Loucy (cell line): ENCODE results near the gene SMTNL2.

Source experiments
- H2AFZ ChIP-seq: fragments of 200-600 bp; sonication (generic); 2 replicates; pipeline ENCODE4 v1.6.0; 2016; ENCODE audit warnings: antibody characterized with exemption, mild to moderate bottlenecking, low read length, moderate library complexity
- H3F3A ChIP-seq: fragments of 200-600 bp; 2 replicates; pipeline ENCODE4 v1.6.0; 2016; ENCODE audit warnings: antibody characterized with exemption, low read depth, mild to moderate bottlenecking
- H3K27me3 ChIP-seq: fragments of 200-600 bp; sonication (generic); 2 replicates; pipeline ENCODE4 v1.6.1; 2014; ENCODE audit warnings: low read length, mild to moderate bottlenecking; ENCODE audit not compliant: insufficient read depth, poor library complexity, severe bottlenecking
- H3K36me3 ChIP-seq: fragments of 200-600 bp; sonication (generic); 2 replicates; pipeline ENCODE4 v1.6.1; 2016; ENCODE audit warnings: low read length; ENCODE audit not compliant: insufficient read depth
- H3K4me1 ChIP-seq: fragments of 200-600 bp; sonication (generic); 2 replicates; pipeline ENCODE4 v1.5.1; 2014; ENCODE audit warnings: low read length, mild to moderate bottlenecking; ENCODE audit not compliant: insufficient read depth, poor library complexity, severe bottlenecking
- H3K4me2 ChIP-seq: fragments of 200-600 bp; sonication (generic); 2 replicates; pipeline ENCODE4 v1.6.0; 2014; ENCODE audit warnings: antibody characterized with exemption, low read length, low read depth, mild to moderate bottlenecking; ENCODE audit not compliant: poor library complexity, severe bottlenecking
- H3K4me3 ChIP-seq: fragments of 200-600 bp; sonication (generic); 2 replicates; pipeline ENCODE4 v1.5.1; 2014; ENCODE audit warnings: low read length, mild to moderate bottlenecking, mixed read lengths; ENCODE audit not compliant: poor library complexity, severe bottlenecking
- H3K79me2 ChIP-seq: fragments of 200-600 bp; sonication (generic); 2 replicates; pipeline ENCODE4 v1.6.1; 2014; ENCODE audit warnings: low read length; ENCODE audit not compliant: insufficient read depth
- H3K9ac ChIP-seq: fragments of 200-600 bp; sonication (generic); 2 replicates; pipeline ENCODE4 v1.6.0; 2014; ENCODE audit warnings: mild to moderate bottlenecking, low read depth, low read length, moderate library complexity; ENCODE audit not compliant: poor library complexity, severe bottlenecking
- H3K9me2 ChIP-seq: fragments of 200-600 bp; sonication (generic); replicated peaks from 2 replicates; pipeline ENCODE4 v1.6.1; 2016; ENCODE audit warnings: low read depth, low read length, mixed read lengths
- H3K9me3 ChIP-seq: fragments of 200-600 bp; sonication (generic); 2 replicates; pipeline ENCODE4 v1.6.1; 2014; ENCODE audit warnings: mild to moderate bottlenecking, antibody characterized with exemption, low read length, low read depth; ENCODE audit not compliant: insufficient read depth
- H4K20me1 ChIP-seq: fragments of 200-600 bp; sonication (generic); 2 replicates; pipeline ENCODE4 v1.6.0; 2014; ENCODE audit warnings: antibody characterized with exemption, low read length, mild to moderate bottlenecking; ENCODE audit not compliant: insufficient read depth, poor library complexity, severe bottlenecking
- EZH2phosphoT487 ChIP-seq: fragments of 200-600 bp; IDR thresholded peaks from 2 replicates; pipeline ENCODE4 v1.6.1; 2018; ENCODE audit warnings: antibody characterized with exemption, mild to moderate bottlenecking, moderate library complexity, borderline replicate concordance
- TF ChIP-seq, protein P1 (sequence below): fragments of 200-600 bp; sonication (generic); conservative IDR thresholded peaks from 2 replicates; pipeline ENCODE4 v1.5.1; 2014; ENCODE audit warnings: mild to moderate bottlenecking, antibody characterized with exemption, low read length

SMTNL2 gene

GRCh38 chr17:4536259-4536741, 48.0 kb upstream of the SMTNL2 start:
- H3K4me2 ChIP-seq: no peak overlapping the region
- no peaks in the 10 kb centered on the region for H3K79me2 ChIP-seq
- no peaks in the 10 kb centered on the region for H3F3A ChIP-seq
- H2AFZ ChIP-seq: no peak overlapping the region
- H3K9me2 ChIP-seq: no peaks in the 10 kb centered on the region
- no peak overlapping the region for H3K9ac ChIP-seq
- peaks cover 11% of the 10 kb centered on the region; the same call in 1 of the 2 replicates for H3K36me3 ChIP-seq
- no peaks in the 10 kb centered on the region for H4K20me1 ChIP-seq
- no peak overlapping the region for H3K4me3 ChIP-seq
- H3K9me3 ChIP-seq: no peaks in the 10 kb centered on the region
- H3K27me3 ChIP-seq: no peaks in the 10 kb centered on the region
- no peaks in the 10 kb centered on the region for H3K4me1 ChIP-seq
- no peak for TF ChIP-seq EZH2phosphoT487
- TF ChIP-seq, protein P1, sequence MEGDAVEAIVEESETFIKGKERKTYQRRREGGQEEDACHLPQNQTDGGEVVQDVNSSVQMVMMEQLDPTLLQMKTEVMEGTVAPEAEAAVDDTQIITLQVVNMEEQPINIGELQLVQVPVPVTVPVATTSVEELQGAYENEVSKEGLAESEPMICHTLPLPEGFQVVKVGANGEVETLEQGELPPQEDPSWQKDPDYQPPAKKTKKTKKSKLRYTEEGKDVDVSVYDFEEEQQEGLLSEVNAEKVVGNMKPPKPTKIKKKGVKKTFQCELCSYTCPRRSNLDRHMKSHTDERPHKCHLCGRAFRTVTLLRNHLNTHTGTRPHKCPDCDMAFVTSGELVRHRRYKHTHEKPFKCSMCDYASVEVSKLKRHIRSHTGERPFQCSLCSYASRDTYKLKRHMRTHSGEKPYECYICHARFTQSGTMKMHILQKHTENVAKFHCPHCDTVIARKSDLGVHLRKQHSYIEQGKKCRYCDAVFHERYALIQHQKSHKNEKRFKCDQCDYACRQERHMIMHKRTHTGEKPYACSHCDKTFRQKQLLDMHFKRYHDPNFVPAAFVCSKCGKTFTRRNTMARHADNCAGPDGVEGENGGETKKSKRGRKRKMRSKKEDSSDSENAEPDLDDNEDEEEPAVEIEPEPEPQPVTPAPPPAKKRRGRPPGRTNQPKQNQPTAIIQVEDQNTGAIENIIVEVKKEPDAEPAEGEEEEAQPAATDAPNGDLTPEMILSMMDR: no peak

- peaks cover 14% of the 10 kb centered on the region; the same call in 1 of the 2 replicates for H3K36me3 ChIP-seq
- no peaks in the 10 kb centered on the region for H3K9me2 ChIP-seq
- no peak overlapping the region for H3K9ac ChIP-seq
- no peak for TF ChIP-seq EZH2phosphoT487
- TF ChIP-seq, protein P1: no peak
- H4K20me1 ChIP-seq: no peaks in the 10 kb centered on the region
- no peak overlapping the region for H2AFZ ChIP-seq
- no peaks in the 10 kb centered on the region for H3K9me3 ChIP-seq
- no peaks in the 10 kb centered on the region for H3F3A ChIP-seq
- no peaks in the 10 kb centered on the region for H3K27me3 ChIP-seq
- no peak overlapping the region for H3K4me2 ChIP-seq
- H3K4me1 ChIP-seq: no peaks in the 10 kb centered on the region
- no peak overlapping the region for H3K4me3 ChIP-seq
- no peaks in the 10 kb centered on the region for H3K79me2 ChIP-seq
Observed at GRCh38 chr17:4536742-4537411, 47.5 kb upstream of the SMTNL2 start.

GRCh38 chr17:4537451-4538235, 46.7 kb upstream of the SMTNL2 start:
- H3F3A ChIP-seq: no peaks in the 10 kb centered on the region
- H2AFZ ChIP-seq: no peak overlapping the region
- no peaks in the 10 kb centered on the region for H3K79me2 ChIP-seq
- no peaks in the 10 kb centered on the region for H3K27me3 ChIP-seq
- no peak overlapping the region for H3K4me2 ChIP-seq
- no peak for TF ChIP-seq EZH2phosphoT487
- TF ChIP-seq, protein P1: no peak
- no peak overlapping the region for H3K9ac ChIP-seq
- no peaks in the 10 kb centered on the region for H4K20me1 ChIP-seq
- H3K9me2 ChIP-seq: no peaks in the 10 kb centered on the region
- H3K4me1 ChIP-seq: no peaks in the 10 kb centered on the region
- H3K9me3 ChIP-seq: no peaks in the 10 kb centered on the region
- no peak overlapping the region for H3K4me3 ChIP-seq
- H3K36me3 ChIP-seq: peaks cover 15% of the 10 kb centered on the region; the same call in 1 of the 2 replicates
